Measurements from ENCODE around the gene TSPAN3.

GRCh38 chr15:77084436-77084835 lies 13.5 kb upstream of the TSPAN3 start:
- TF ChIP-seq CTCF (IDR thresholded peaks at IDR 0.05) (no peak), POLR2A (IDR thresholded peaks at IDR 0.05) (no peak)
